ENCODE results near the gene EVL. TPM values are rescaled to one million over a fixed set of nuclear protein-coding genes. Genes with fewer than 3 reads are reported as not detected.

The EVL gene
- total RNA-seq, 1 donor from 2014 or later, result 45.7 TPM

DNA sequence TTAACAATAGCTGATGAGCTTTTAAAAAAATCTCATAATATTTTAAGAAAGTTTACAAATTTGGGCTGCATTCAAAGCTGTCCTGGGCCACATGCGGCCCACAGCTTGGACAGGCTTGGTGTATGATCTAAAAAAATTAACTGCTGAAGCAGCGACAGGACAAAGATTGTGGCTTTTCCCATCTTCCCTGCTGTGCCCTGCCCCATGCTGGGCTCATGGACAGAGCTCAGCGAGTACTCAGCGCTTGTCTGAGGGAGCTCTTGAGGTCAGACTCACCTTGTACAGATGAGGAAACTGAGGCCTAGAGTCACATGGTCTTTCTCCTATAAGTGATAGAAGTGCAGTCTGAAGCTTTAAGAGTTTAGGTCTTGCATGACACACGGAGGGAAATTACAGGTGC, 15.0 kb downstream of the EVL start:
- no peak for DNase-seq (ENCODE audit: extremely low read depth, low read depth, low spot score)

DNA sequence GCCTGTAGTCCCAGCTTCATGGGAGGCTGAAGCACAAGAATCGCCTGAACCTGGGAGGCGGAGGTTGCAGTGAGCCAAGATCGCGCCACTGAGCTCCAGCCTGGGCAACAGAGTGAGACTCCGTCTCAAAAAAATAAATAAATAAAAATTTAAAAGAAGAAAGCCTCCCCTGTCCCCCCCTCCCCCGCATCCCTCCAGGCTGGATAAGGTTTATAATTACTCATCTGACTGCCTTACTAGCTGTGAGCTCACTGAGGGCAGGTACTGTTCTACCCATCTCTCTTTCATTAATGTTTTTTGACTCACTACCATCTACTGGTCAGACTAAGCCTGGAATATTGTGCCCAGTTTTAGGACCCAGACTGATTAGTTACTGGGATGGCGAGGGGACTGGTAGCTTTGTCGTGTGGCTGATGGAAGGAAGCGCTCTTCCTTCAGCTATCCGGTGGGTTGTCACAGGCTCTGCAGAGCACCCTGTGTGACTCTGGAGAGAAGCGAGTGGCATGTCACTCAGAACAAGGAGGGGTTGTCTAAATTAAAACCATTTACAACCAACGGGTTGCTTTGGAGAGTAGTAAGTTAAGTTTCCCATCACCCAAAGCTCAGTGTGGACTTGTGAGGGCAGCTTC, 16.9 kb downstream of the EVL start:
- no peak for DNase-seq (ENCODE audit: extremely low read depth, low read depth, low spot score)

DNA sequence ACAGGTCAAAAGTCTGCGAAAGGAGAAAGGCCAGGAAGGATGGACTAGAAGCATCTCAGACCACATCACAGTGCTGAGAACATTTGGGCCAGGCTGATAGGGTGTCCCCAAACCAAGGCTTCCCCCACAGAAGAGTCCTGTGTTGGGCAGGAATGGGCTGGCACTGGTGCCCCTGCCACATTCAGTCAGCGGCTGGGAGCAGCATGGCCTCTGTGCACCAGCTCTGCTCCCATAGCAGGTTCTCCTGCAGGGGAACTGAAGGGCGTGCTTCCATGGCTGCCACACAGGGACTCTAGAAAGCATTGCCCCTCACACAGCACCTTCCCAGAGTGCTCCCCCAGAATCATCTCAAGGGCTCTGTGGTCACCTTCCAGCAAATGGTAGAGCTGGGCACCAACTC, 17.5 kb downstream of the EVL start:
- DNase-seq (ENCODE audit: extremely low read depth, low read depth, low spot score), result no peak

DNA sequence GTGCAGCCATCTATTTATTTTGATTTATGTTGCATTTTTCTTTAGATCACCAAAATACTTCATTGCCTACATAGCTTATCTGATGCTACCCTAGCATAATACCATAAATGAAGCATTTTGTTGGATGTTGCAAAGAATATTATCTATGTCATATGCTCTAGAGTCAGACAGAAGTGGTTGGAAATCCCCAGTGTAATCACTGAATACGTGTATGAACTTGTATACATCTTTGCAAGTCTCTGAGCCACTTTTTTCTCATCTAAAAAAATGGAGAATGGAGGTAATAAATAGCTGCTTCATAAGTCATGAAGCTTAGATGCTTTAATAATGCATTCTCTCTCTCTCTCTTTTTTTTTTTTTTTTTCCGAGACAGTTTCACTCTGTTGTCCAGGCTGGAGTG, 18.5 kb downstream of the EVL start:
- no peak for DNase-seq (ENCODE audit: extremely low read depth, low read depth, low spot score)

DNA sequence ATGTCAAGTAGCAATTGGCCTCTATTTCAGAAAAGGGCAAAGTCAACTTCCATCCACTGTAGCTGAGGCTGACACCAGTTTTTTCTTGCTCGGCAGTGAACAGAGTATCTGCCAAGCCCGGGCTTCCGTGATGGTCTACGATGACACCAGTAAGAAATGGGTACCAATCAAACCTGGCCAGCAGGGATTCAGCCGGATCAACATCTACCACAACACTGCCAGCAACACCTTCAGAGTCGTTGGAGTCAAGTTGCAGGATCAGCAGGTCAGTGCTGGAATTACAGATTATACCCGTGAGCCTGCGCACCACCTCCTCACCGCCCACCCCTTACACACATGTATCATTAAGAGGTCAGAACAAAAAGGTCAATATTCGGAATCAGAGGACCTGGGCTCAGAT, 19.4 kb downstream of the EVL start:
- DNase-seq (ENCODE audit: extremely low read depth, low read depth, low spot score), result no peak

DNA sequence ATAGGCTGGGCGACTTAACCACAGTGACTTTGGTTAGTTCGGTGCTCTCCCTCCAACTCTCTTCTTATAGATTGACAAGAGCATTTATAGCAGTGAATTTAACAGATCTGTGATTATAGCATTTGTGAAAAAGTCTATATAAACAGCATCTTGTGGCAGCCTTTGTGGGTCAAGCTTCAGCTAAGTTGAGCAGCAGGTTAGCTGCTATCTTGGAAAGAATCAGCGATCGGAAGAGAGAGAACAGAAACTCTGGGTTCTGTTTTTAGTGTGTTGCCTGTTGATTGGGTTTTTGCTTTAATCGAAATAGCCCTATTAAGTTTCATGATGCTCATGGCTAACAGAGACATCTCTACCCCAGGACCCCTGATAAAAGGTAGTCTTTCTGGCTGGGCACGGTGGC, 20.2 kb downstream of the EVL start:
- DNase-seq (ENCODE audit: extremely low read depth, low read depth, low spot score), result no peak

DNA sequence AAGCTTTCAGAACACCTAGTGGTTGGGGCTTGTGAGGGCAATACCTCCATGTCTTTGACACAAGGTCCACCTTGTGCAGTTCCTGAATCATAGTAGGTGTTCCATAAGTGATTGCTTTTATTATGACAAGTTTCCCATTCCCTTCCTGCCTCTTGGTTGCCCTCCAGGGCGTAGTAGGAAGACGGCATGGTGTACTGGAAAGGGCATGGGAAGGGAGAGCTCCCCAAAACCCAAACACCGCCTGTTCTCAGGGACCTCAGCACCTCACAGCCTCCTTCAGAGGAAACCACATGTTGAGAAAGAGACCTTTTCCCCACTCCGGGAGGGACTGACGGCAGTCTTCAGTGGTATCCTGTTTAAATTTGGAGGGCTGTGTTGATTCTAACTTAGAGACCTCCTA, 21.1 kb downstream of the EVL start:
- DNase-seq (ENCODE audit: extremely low read depth, low read depth, low spot score), result no peak

DNA sequence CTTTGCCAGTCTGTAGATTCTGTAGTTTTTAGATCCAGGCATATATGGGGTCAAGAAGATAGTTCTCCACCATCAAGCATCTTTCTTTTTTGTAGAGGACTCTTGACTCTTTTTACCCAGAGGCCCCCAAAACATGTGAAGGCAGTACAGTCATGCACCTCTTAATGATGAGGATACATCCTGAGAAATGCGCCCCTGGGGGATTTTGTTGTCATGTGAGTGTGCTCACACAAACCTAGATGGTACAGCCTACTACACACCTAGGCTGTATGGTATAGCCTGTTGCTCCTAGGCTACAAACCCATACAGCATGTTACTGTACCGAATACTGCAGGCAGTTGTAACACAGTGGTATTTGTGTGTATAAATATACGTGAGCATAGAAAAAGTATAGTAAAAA, 23.0 kb downstream of the EVL start:
- no peak for DNase-seq (ENCODE audit: extremely low read depth, low read depth, low spot score)

DNA sequence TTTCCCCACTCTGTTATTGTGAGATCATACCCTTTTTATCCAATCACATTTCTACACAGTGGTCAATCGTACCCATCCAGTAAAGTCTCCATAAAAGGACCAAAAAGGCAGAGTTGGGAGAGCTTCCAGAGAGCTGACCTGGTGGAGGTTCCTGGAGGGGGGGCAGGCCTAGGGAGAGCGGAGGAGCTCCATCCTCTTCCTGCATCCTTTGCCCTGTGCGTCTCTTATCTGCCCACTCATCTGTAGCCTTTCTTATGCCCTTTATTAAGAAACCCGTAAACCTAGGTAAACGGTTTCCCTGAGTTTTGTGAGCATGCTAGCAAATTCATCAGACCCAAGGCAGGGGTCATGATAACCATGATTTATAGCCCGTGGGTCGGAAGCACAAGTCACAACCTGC, 26.2 kb downstream of the EVL start:
- DNase-seq (ENCODE audit: extremely low read depth, low read depth, low spot score), result no peak

DNA sequence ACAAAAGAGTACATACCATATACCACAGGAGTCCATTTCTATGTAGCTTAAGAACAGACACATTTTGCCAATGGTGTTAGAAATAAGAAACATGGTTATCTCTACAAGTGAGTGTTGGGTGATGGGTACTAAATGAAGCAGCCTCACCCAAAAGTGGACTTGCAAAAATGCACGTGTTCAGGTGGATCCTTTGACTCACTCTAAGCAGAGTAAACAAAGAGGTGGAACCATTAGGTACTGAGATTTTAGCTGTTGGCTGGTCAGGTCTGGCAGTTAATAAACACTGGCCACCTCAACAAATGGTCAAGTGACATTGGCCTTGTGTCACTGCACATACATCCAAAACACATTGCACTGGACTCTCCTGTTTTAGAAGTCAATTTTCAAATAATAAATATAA, 27.6 kb downstream of the EVL start:
- DNase-seq (ENCODE audit: extremely low read depth, low read depth, low spot score), result no peak

DNA sequence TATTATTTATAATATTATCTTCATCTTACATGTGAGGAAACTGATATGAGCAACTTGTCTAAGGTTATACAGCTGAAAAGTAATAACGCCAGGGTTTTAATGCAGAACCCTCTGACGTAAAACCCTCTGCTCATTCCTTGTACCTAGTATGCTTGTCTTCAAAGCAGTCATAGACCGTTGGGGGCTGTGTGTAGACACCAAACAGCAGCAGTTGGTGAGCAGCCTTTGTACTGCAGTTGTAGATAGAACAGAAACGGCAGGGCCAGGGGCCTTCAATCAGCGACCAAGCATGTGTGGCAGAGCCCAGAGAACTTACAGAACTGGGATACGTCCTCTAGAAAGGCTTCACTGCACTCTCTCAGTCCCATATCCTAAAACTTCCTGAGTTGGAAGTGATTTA, 28.1 kb downstream of the EVL start:
- DNase-seq (ENCODE audit: extremely low read depth, low read depth, low spot score), result no peak

DNA sequence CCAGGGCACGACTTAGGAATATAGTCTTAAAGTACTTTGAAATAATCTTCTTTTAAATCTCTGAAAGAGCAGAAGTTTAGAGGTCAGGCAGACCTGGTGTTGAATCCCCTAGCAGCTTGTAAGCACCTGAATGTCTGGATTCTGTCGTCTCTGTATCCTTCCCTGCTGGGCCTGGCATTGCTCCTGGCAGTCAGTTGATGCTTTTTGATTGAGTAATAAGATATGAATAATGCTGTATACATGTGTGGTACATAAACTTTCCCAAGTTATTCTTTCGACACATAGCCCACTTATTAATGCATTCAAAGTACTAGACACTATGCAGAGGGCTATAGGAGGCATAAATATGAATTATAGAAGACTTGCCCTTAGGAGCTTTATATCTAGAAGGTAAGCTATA, 31.4 kb downstream of the EVL start:
- no peak for DNase-seq (ENCODE audit: extremely low read depth, low read depth, low spot score)

DNA sequence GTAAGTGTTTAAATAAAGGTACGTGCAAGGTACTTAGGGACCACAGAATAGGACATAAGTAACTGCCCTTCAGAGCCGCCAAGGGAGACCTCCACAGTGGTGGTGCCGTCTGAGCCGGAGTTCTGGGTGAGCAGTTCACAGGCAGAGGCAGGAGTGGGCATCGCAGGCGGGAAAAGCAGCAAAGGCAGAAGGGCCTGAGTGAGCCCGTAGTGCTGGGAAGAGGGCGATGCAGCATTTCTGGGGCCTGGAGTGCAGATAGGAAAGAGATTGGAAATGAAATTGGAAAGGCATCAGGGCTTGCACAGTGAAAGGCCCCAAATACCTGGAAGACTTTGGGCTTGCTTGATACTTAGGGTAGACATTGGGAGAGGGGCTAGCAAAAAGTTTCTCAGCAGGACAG, 32.9 kb downstream of the EVL start:
- DNase-seq (ENCODE audit: extremely low read depth, low read depth, low spot score), result no peak

DNA sequence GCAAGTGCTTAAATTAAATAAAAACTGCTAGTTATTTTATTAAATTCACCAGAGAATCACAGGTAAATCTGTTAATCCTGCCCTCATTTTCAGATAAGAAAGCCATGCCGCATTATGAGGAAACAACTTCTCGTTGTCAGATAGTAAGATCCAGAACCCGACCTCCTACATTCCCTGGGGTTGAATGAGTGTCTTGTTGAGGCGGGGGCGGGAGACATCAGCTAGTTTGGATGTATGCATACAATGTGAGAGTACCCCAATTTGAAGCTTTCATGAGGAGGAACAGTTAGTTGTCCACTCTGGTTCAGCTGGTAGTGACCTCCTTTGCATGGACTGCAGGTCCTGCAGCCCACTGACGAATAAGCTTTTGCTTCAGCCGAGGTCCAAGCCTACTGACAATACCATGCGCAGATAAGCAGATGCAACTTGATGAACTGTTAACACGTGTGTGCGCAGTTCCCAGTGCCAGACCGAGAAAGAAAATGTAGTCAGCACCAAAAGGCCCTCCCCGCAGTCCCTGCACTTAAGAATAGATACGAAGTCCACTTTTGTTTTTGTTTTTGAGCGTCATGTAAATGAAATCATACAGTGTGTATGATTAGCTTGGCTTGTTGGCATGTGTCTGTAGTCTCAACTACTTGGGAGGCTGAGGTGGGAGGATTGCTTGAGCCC, 34.9 kb downstream of the EVL start:
- no peak for DNase-seq (ENCODE audit: extremely low read depth, low read depth, low spot score)

DNA sequence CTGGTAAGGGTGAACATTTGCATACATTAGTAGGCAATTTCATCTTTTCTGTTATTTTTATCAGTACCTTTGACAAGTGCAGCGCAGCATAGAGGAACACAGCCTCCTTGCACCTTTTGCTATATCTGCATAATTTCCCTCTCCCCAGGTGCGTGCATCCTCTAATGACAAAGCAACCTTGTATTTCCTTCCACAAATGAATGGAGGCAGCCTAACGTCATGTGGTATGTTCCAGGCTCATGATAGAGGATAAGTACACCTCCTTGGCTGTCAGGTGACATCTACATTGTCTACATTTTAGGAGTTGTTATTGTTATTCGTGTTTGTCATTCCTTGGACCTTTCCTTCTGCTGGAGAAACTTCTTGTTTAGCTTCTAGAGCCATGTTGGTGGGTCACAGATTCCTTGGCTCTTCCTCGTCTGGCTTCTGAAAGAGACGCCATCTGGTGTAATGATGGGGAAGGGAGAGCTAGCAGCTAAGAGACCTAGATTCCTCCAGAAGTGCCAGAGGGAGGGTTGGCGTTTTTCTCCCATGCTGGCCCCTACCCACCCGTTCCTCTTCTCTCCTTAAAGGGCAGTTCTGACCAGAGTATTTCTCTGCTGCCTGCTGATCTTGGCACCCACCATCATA, 37.0 kb downstream of the EVL start:
- DNase-seq (ENCODE audit: extremely low read depth, low read depth, low spot score), result no peak

DNA sequence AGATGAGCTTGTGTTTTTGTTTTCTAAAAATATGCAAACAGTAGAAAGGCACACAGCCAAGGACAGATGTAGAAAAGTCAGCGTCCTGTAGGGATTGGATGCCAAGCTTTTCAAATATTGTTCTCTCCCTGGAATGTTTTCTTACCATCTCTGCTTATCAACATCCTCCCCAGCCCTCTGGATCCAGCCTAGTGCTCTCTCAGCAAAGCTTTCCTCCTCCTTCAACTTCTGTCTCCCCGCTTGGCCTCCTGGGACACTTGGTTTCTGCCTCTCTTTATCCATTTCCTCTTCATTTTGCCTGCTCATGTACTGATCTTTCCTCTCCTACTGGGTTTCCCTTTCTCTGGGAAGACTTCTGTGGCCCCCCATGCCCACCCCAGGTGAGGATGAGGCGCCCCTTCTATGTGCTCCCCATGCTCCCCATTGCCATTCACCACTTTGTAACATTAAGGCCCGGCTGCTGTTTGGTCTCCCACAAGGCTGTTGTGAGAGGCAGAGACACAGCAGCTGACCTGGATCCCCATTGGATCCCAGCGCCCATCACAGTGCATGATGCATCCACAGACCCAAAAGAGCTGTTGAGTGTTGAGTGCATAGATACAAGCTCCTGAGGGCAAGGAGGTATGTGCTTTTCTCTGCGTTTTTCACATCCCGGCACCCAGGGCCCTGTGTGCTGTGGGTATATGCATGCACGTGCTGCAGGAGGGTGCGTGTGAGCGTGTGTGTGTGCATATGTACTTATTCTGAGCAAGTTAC, 38.2 kb downstream of the EVL start:
- DNase-seq (ENCODE audit: extremely low read depth, low read depth, low spot score), result no peak

DNA sequence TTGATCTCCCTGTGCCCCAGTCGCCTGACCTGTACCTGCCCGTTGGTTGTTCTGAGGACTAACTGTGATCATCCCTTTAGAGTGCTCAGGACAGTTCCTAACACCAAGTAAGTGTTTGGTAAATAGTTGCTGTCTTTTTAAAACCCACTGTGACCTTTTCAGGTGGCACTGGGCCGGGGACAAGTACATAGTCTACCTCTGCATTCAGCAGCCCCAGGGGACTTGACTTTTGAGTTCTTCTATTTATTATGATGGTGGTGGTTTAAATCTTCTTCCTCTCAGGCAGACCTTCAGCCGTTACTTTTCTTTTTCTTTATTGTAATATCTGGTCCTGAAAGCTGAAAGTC, 38.8 kb downstream of the EVL start:
- DNase-seq (ENCODE audit: extremely low read depth, low read depth, low spot score), result no peak

DNA sequence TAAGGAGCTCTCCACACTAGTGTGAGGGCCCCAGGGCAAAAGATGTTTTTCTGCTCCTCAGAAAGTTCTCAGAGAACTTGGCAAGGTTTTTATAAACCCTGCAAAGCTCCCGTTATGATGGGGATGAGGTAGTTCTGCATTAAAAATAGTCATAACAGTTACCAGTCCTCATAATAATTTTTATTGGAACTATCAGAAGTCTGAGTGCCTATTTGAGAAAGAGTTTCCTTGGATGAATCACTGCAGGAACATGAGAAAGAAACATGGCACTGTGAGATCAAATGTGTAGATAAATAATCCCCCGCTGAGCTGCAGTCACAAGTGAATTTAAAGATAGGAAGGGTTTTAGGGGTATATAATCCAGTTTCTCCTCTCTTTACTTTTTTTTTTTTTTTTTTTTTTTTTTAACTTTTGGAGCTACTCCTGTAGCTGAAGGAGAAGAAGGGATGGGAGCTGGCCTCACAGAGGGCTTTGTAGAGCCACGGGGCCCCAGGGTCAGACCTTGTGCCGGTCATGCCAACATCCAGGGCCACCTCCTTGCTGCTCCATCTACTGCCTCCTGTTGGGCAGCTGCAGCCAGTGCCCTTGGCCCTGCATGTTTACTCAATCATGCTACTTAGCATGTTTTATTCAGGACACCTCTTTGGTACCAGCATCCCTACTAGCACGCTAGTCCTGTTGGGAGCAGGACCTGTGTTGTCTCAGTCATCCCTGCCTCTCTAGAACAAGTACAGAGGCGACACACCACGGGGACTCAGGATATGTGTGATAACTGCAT, 39.5 kb downstream of the EVL start:
- DNase-seq (ENCODE audit: extremely low read depth, low read depth, low spot score), result no peak

DNA sequence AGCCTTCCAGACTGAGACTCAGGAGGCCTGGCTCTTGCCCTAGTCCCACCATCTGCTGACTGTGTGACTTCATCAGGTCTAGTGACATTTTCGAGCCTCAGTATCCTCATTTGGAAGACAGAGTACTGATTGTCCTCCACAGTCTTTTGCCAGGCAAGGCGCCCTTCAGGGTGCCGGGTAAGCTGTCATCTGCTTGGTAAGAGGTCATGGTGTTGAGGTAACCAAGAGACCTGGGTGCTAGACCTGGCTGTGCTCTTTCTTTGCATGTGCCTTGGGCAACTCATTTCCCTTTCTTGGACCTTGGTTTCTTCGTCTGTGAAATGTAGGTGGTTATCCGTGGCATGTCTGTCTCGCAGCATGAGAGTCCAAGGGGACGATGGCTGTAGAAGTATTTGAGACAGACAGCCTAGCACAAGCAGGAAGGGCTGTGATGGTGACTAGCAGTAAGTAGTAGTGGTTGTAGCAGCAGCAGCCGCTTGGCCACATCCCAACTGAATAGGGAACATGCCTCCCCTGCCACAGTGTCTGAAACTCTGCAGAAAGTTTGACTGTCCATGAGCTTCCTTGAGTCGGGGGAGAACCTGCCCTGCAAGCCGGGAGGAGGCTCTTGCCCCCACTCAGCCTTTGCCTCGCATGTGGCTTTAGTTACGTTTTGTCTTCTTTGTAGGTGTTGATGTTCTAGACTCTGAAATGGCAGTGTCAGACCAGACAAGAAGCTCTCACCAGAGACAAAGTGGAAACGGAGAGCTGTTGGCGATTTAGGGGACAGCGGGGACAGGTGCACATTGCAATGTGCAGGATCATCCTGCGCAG, 40.3 kb downstream of the EVL start:
- DNase-seq (ENCODE audit: extremely low read depth, low read depth, low spot score), result no peak
